HepG2 (cell line): Measurements from ENCODE around the gene FERMT2. TPM values are rescaled to one million over a fixed set of nuclear protein-coding genes. Genes with fewer than 3 reads are reported as not detected.

Source experiments
- ADNP ChIP-seq: sonication (generic); formaldehyde crosslinking; IDR thresholded peaks from 2 replicates; pipeline ENCODE4 v1.4.0; 2020; ENCODE audit warnings: missing genetic modification reagents
- GLI4 ChIP-seq: sonication (generic); formaldehyde crosslinking; IDR thresholded peaks from 2 replicates; pipeline ENCODE4 v1.5.1; 2020; ENCODE audit warnings: missing genetic modification reagents, mild to moderate bottlenecking, moderate library complexity, borderline replicate concordance
- HES4 ChIP-seq: sonication (generic); formaldehyde crosslinking; IDR thresholded peaks from 2 replicates; pipeline ENCODE4 v1.9.0; 2021; ENCODE audit warnings: mild to moderate bottlenecking, missing genetic modification reagents, borderline replicate concordance
- HOXA3 ChIP-seq: sonication (generic); formaldehyde crosslinking; IDR thresholded peaks from 2 replicates; pipeline ENCODE4 v1.5.0; 2020; ENCODE audit warnings: missing genetic modification reagents
- IRX3 ChIP-seq: sonication (generic); formaldehyde crosslinking; IDR thresholded peaks from 2 replicates; pipeline ENCODE4 v1.8.1; 2023; ENCODE audit warnings: mild to moderate bottlenecking, low read depth, missing genetic modification reagents, borderline replicate concordance
- MEF2D ChIP-seq: sonication (generic); formaldehyde crosslinking; IDR thresholded peaks from 2 replicates; pipeline ENCODE4 v1.5.1; 2020; ENCODE audit warnings: mild to moderate bottlenecking, missing genetic modification reagents
- PRDM4 ChIP-seq: sonication (generic); formaldehyde crosslinking; IDR thresholded peaks from 2 replicates; pipeline ENCODE4 v1.9.0; 2021; ENCODE audit warnings: missing genetic modification reagents, borderline replicate concordance
- SP1 ChIP-seq, 2 experiments: fragments of 450-650 bp in 1 of 2; sonication (generic) in 1 of 2; formaldehyde crosslinking in 1 of 2; IDR thresholded peaks; 2 replicates each; pipeline versions ENCODE4 v1.4.0 to v1.6.1; 2016 to 2020; ENCODE audit warnings: missing genetic modification reagents in 1 of 2
- STAT6 ChIP-seq: sonication (generic); formaldehyde crosslinking; IDR thresholded peaks from 2 replicates; pipeline ENCODE4 v1.4.0; 2020; ENCODE audit warnings: missing genetic modification reagents, mild to moderate bottlenecking, borderline replicate concordance
- TRAFD1 ChIP-seq: sonication (generic); formaldehyde crosslinking; IDR thresholded peaks from 2 replicates; pipeline ENCODE4 v1.5.1; 2020; ENCODE audit warnings: missing genetic modification reagents, mild to moderate bottlenecking, borderline replicate concordance
- ZNF646 ChIP-seq: sonication (generic); formaldehyde crosslinking; IDR thresholded peaks from 2 replicates; pipeline ENCODE4 v1.9.0; 2021; ENCODE audit warnings: mild to moderate bottlenecking, missing genetic modification reagents
- ZNF781 ChIP-seq: sonication (generic); formaldehyde crosslinking; IDR thresholded peaks from 2 replicates; pipeline ENCODE4 v1.5.1; 2020; ENCODE audit warnings: borderline replicate concordance, mild to moderate bottlenecking, missing genetic modification reagents; ENCODE audit errors: not compliant biosample characterization
- ZNF784 ChIP-seq: sonication (generic); formaldehyde crosslinking; IDR thresholded peaks from 2 replicates; pipeline ENCODE4 v1.5.1; 2020; ENCODE audit warnings: missing genetic modification reagents, mild to moderate bottlenecking, borderline replicate concordance
- polyA plus RNA-seq, 8 experiments: library from polyadenylated mRNA; depleted of rRNA in 3 of 8; stranded (reverse) in 7 of 8; unstranded in 1 of 8; fragments of >200 nt; fragmentation: Illumina TruSeq in 4 of 8; extraction: Trizol in 4 of 8; gene quantifications; 2 replicates each; pipeline versions ENCODE4 v1.2.1 to v1.2.3, GENCODE V29; 2011 to 2016; ENCODE audit warnings: low read depth in 4 of 8, missing spikeins in 1 of 8, mixed read lengths in 1 of 8; ENCODE audit not compliant: insufficient read depth in 1 of 8
- total RNA-seq, 5 experiments: library from RNA; depleted of rRNA; stranded (reverse); fragments of >200 nt; fragmentation: Illumina TruSeq; extraction: Trizol; gene quantifications; 2 replicates each; pipeline ENCODE4 v1.2.3, GENCODE V29; 2016; ENCODE audit warnings: low read depth in 1 of 5

Gene FERMT2
- total and polyA plus RNA-seq, 2 of the 13 experiments (the other 11 are each of a cell fraction or from before 2014, with no cell fraction given): 36.2 to 60.4 TPM

- TF ChIP-seq ZNF646 (CRISPR knock-in tag): no peak
- TF ChIP-seq IRX3 (CRISPR knock-in tag): 0 out of 2 replicates have a peak, but pooled peaks have one; percentile 11
- TF ChIP-seq PRDM4 (CRISPR knock-in tag): no peak
- TF ChIP-seq ADNP: no peak
- no peak for TF ChIP-seq ZNF784 (CRISPR knock-in tag)
- TF ChIP-seq HOXA3: no peak
- no peak for TF ChIP-seq MEF2D (CRISPR knock-in tag)
- no peak for TF ChIP-seq SP1 (IDR thresholded peaks at IDR 0.05)
- TF ChIP-seq SP1 (CRISPR knock-in tag; IDR thresholded peaks at IDR 0.05): no peak
- no peak for TF ChIP-seq GLI4 (CRISPR knock-in tag)
- TF ChIP-seq STAT6 (CRISPR knock-in tag): no peak
- peak; percentile 88; the same call in 1 of the 2 replicates for TF ChIP-seq HES4 (CRISPR knock-in tag)
- TF ChIP-seq TRAFD1: no peak
- no peak for TF ChIP-seq ZNF781 (CRISPR knock-in tag)
These were observed 396 bp downstream of the FERMT2 start (continued) for GRCh38 chr14:52950410-52950897.
